PFSK-1 (cell line): ENCODE results near the gene RUNX1.

ENCODE experiments used
- FOXP2 ChIP-seq: optimal IDR thresholded peaks from 2 replicates; pipeline ENCODE3; 2011; ENCODE audit warnings: borderline replicate concordance, control low read depth, inconsistent platforms; ENCODE audit not compliant: insufficient read depth; ENCODE audit errors: extremely low read length, extremely low read depth
- POLR2AphosphoS5 ChIP-seq: IDR thresholded peaks from 2 replicates; pipeline ENCODE4 v1.6.1; 2012; ENCODE audit warnings: low read depth, mild to moderate bottlenecking, control low read depth, low read length, moderate library complexity
- REST ChIP-seq, 2 experiments: IDR thresholded peaks; 2 replicates each; pipeline versions ENCODE4 v1.6.1 to v1.8.0; 2011 to 2012; ENCODE audit warnings: low read depth in 2 of 2, low read length in 2 of 2, control low read depth in 1 of 2, inconsistent platforms in 1 of 2, mild to moderate bottlenecking in 1 of 2, moderate library complexity in 1 of 2; ENCODE audit not compliant: insufficient read depth in 1 of 2
- SIN3A ChIP-seq: IDR thresholded peaks from 2 replicates; pipeline ENCODE4 v1.6.1; 2012; ENCODE audit warnings: mild to moderate bottlenecking, low read length, moderate library complexity, borderline replicate concordance; ENCODE audit not compliant: insufficient read depth
- TAF1 ChIP-seq: IDR thresholded peaks from 2 replicates; pipeline ENCODE4 v1.6.1; 2012; ENCODE audit warnings: low read length, control low read depth, borderline replicate concordance; ENCODE audit not compliant: insufficient read depth

GRCh38 chr21:35057428-35057827, 8.3 kb upstream of the RUNX1 start:
- TF ChIP-seq SIN3A (no peak), REST (IDR thresholded peaks at IDR 0.05; ENCODE audit: insufficient read depth in 1 of 2, low read depth in 2 of 2, low read length in 2 of 2) (no peak), TAF1 (no peak), POLR2AphosphoS5 (no peak), FOXP2 (no peak)
